Activated CD4-positive, alpha-beta T cell treated with anti-CD3 and anti-CD28 coated beads for 1 hour (primary cell): ENCODE data around the gene CCDC71.

Experiments
- DNase-seq: peaks from one replicate; pipeline ENCODE4 v3.0.0-alpha.2; 2020

CCDC71 gene

DNA sequence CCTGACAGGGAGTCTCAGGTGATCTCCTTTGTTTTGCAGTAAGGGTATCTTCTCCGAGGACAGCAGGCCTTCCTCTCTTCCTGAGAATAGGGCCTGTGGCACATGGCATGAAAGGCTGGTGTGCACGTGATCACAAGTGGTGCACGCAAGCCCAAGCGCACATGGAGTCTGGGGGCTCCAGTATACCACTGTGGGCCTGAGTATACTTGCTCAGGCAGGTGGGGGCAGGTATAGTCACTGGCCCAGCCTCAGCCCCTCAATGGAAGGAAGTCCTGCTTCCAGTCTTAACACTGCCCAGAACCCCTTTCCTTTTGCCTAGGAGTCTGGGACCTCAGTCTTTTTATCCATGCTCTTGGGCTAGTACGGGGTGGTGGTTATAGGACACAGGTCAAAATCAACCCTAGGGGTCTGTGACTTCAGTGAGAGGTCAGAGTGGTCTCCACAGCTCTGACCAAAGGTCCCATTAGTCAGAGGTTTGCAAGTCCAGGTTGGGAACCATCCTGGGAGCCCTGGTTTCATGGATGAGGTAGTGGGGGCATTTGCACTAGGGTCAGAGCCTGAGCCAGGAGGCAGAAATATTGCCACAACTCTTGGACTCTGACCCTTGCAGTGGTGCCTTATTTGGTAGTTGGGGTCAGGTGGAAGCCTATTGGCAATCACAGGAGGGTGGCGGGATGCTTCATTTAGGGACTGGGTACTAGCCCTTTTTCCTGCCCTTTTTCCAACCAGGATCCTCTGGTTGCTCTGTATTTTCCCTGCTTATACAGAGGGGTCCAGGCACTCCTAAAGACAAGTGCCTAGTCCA is 823 bp upstream of the CCDC71 start:
- DNase-seq = no peak

DNA sequence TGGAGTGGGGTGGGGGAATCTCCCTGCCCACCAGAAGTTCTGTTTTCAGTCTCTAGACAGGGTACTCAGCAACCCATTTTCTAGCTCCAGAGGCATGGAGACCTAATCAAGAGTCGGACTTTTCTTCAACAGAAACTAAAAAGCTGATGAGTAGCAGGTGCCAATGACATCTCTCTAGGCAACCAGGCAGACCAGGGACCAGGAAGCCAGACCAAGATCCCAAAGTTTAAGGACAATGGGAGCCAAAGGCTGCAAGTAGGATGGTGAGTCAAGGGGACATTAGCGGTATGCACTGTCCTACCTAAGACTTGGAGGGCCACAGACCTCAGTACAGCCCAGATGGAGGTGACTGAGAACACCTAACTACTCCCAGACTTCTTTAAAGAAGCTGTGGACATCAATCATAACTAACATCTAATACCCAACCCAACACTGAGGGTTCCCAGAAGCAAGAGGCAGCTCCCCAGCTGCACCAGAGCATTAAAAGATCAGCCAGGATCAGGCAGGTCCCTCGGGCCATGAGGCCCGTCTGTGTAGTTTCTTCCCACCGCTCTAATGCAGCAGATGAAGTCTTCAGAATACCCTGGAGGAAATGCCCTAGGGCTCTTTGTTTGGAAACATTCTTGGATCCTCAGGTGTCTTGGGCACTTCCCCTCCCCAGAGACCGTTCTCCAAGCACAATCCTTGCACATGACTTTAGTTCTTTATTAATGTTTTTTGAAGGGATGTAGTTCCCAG is 979 bp downstream of the CCDC71 start:
- no peak for DNase-seq

DNA sequence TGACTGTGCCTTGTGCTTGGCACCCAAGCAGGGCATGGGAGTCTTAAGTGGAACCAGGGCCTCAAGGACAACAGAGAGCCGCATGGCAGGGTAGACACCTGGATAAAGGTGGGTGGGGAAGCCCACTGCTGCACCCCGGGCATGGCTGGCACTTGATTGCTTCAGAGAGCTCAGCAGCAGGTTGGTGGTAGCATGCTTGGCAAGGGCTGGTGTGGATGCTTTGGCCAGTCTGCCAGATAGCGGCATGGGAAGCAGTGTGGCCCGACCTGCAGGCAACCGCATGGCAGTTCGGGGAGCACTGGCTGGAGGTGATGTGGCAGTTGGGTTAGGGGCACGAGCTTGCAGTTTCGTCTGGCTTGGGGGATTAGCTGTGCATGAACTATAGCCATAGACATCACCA is 2.5 kb downstream of the CCDC71 start:
- DNase-seq = no peak

DNA sequence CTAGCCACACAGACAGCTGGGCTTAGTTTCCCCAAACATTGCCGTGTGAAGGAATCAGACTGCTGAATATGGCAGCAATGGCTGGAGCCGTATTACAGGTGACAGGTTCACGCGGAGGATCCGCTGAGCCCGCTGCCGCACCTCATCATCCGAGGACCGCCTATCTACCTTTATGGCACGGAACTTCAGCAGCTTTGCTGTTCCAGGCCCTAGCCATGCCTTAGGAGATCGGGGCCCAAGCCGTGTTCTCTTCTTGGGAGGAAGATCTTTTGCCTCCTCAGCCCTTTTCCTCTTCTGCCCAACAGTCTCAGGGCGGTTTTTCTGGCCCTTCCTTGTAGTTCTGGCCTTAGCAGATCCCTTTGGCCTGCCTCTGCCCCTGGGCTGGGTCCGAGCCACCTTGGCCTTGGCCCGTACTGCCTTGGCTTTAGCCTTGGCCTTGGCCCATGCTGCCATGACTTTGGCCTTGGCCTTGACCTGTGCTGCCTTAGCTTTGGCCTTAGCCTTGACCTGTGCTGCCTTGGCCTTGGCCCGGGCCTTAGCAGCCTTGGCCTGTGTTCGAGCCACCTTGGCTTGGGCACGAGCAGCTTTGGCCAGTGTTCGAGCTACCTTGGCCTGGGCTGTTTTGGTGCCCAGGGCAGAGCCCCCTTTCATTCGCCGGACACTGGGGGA is 3.2 kb downstream of the CCDC71 start:
- DNase-seq = no peak

DNA sequence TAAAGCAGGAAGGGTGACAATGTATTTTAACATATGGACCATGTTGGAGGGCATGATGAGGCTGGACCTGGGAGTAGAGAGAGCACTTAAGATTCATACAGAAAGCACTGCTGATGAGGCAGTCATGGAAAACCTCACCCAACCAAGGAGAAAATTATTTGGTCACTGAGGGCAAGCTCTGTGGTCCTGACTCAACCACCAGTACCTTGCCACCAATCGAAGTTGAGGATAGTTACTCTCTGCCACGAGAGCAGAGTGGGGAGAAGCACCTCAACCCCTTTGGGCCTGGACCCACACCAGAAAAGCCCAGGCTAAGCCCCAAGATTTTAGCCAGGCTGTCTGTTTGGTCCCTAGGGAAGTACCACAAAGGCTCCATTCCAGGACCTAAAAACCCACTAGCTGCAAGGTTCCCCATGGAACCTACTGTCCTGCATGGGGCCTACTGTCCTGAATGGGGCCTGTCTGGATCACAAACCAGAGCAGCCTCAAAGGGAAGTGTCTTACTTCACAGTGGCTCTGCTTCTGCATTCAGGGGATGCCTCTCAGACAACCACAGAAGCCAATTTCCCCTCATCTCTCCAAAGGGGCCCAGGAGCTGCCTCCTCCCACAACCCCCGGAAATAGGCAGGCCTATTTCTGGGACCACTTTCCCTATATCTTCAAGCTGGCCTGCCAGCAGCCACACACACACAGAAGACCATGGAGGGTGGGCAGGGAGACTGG is 4.2 kb downstream of the CCDC71 start:
- DNase-seq = no peak

DNA sequence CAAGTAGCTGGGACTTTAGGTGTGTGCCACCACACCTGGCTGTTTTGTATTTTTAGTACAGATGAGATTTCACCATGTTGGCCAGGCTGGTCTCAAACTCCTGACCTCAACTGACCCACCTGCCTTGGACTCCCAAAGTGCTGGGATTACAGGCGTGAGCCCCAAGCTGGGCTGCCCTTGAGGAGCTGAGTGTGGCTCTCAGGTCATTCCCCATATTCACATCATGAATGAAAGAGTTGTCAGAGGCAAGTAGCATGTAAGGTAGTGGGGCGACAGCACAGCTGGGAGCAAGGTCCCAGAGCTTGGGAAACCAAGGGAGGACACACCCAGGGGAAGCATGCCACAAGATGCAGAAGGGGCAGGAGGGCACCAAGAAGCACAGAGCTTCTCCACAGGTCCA is 4.9 kb downstream of the CCDC71 start:
- no peak for DNase-seq

DNA sequence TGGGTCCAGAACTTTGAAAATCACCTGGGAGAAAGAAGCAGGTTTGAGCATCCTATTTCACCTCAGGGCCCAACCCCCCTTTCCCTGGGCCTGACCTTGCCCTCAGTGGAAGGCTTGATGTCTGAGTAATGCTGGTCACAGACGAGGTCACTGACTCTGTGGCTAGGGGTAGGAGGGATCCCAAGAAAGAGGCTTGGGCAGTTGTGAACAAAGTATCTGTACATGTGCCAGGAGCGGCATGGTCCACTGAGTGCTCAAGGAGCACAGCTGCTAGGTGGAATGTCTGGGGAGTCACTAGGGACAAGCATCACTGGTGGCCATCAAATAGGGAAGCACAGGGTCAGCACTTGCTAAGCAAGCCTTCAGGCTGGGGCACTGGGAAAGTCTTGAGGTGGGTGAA is 7.3 kb downstream of the CCDC71 start:
- no peak for DNase-seq

DNA sequence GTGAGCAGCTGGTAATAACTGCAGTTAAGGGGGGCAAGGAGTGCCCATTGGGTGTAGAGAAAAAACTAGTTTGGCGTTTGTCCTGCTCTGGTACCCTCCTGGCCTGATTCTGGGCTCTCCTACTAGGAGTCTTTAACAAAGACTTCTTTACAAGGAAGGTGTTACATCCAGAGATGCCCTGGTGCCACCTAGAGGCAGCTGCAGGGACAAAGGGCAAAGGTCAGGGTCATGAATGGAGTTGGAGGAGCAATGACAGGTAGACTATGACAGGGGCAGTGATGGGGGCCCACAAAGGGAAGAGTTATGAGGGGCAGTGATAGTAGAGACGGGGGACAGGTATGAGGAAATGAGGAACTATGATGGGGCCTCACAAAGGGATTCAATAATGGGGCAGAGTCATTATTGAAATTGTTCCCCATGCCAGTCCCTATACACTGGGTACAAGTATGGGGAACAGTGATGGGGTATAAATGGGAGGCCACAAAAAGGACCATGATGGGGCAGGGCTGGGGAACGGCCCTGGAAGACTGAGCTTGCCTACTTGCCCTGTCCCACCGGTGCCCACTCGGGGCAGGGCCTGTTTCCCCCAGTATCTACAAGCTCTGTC is 7.9 kb downstream of the CCDC71 start:
- DNase-seq = peak; percentile 49

DNA sequence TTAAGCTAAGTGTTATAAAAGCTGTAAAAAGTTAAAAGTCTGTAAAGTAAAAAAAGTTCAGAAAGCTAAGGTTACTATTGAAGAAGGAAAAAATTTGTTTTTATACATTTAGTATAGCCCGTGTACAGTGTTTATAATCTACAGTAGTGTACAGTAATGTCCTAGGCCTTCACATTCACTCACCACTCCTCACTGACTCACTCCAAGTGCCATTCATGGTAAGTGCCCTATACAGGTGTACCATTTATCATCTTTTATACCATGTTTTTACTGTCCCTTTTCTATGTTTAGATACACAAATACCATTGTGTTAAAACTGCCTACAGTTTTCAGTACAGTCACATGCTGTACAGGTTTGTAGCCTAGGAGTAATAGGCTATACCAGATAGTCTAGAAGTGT is 8.8 kb downstream of the CCDC71 start:
- no peak for DNase-seq

DNA sequence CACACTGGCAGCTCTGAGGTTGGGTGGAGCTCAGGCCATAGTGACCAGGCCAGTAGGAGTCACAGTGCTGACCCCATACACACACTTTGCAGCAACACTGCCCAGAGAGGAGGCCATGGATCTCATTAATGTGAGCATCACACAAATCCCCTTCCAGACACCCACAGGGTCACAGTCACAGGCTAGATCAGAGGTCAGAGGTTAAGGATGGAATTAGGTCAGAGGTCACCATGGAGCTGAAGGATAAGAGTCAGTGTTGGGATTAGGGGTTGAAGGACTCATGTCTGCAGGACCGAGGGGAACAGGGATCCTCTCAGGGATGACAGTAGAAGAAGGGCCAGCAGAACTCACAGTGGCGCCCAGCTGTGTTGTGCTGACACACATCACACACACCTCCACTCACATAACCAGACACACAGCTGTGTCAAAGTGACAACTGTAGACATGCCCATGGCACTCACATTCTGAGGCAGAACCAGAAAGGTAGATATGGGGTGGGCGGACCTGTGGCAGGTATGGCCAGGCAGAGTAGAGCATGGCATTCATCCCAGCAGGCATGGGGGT is 12.7 kb downstream of the CCDC71 start:
- no peak for DNase-seq

DNA sequence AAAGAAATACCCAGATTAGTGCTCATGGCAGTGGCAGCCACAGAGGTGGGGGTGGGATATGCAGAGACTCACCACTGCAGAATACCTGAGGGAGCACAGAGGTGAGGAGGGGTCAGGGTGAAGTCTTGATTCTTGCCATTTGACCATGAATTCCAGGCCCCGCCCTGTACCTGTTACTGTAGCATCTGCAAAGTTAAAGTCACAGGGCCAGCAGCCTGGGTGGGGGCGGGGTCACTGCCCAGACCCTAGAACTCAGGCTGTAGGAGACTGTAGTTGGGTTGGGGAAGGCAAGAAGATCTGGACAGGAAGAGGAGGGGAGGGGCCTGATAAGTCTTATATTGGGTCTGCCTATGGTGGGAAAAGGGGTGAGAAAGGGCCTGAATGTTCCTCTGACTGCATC is 14.5 kb downstream of the CCDC71 start:
- DNase-seq = no peak

DNA sequence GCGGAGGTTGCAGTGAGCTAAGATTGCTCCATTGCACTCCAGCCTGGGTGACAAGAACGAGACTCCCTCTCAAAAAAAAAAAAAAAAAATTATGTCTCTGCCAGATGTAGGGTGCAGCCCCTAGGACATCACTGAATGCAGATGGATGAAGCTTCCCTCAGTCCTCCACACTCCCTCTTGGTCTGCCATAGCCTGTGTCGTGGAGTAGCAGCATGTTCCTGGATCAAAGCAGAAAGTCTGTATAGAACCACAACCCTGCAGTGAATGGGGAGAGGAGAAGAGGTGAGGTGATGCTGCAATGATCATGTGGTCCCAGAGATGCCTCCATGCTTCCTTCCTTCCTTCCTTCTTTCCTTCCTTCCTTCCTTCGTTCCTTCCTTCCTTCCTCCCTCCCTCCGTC is 18.0 kb downstream of the CCDC71 start:
- DNase-seq = no peak

DNA sequence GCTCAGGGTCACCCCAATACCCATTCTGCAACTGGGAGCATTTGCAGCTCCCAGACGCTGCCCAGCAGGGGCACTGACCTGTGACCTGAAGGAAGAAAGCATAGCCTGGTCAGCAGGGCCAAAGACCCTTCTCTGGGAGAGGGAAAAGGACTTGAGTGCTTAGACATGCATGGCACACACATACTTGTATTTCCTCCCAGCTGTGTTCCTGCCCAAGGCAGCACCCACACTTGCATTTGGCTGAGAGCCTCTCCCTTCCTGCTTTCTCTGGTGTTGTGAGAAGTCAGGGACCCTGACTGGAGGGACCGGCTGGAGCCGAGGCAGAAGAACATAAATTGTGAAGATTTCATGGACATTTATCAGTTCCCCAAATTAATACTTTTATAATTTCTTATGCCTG is 26.1 kb downstream of the CCDC71 start:
- no peak for DNase-seq

DNA sequence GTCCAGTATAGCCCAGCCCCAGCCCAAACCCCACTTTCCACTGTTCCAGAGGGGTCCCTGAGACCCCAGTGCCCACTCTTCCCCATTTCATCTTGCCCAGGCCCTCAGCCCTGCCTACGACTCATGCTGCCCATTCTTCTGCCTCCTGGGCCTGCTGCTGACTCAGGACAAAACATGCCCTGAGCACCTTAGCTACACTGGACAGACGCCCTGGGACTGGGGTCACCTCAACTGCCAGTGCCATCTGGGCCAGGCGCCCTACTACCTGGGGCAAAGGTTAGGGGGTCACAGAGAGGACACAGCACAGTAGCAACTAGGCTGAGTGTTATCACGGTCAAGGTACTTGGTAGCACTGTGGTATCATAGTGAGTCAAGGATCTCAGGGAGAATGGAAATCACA is 30.6 kb downstream of the CCDC71 start:
- no peak for DNase-seq

DNA sequence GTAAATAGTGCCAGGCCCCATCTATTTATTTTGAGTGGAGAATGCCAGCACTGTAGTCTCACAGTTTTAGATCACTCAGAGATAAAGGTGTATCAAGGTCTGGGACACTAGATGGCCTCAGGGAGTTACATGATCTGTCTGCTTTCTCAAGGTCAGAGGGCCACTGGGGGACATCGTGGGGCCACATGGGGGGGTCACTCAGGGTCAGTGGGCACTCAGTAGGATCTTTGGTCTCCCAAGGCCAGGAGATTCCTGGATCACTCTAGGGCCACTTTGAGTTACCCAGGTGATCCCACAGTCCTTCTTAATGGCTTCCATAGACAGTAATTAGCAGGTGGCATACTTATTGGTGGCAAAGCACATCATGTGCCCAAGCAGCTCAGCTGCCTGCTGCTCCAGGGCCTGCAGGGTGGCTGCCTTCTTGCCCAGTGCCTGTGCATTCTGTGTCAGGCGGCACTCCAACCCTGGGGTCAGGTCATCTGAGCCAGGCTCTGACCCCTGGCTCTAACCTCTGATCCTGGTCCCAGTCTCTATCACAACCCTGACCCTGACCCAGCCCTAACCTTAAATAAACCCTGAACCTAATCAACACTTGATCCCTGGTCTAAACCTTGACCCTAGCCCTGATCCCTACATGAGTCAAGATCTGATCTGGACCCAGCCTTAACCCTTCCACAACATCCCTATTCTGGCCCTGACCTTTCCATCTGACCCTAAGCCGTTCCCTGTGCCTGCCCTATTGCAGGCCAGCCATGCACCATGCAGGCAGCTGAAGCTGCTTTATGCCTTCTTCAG is 31.5 kb downstream of the CCDC71 start:
- DNase-seq = no peak

DNA sequence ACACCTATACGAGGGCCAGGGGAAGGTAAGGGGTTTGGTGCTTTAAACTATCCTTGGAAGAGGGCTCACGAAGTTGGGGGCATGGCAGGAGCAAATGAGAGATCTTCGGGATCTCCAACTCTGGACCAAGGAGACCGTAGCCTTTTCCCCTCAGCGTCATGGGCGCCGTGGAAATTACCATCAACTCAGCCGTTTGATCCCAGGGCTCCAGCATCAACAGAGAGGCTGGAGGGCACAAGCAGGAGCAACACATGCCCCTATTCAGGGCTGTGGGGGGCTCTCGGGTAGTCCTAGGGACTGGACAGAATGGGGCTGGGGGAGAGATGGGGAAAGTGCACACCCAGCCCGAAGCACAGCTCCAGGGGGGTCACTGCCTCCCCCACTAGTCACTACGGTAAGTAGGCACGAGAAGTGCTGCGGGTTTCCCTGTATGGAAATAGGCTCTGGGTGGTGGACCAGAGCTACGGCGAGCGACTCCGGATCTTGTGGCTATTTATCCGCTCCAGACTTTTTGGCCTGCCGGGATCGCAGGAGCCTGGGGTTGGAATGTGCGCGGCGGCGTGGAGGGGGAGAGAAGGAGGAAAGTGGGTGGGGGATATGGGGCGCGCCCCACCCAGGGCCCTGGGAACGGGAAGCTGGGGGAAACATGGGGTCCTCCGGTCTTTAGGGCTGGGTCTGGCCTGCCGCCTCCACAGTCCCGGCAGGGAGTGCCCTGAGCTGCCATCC is 32.7 kb downstream of the CCDC71 start:
- no peak for DNase-seq

DNA sequence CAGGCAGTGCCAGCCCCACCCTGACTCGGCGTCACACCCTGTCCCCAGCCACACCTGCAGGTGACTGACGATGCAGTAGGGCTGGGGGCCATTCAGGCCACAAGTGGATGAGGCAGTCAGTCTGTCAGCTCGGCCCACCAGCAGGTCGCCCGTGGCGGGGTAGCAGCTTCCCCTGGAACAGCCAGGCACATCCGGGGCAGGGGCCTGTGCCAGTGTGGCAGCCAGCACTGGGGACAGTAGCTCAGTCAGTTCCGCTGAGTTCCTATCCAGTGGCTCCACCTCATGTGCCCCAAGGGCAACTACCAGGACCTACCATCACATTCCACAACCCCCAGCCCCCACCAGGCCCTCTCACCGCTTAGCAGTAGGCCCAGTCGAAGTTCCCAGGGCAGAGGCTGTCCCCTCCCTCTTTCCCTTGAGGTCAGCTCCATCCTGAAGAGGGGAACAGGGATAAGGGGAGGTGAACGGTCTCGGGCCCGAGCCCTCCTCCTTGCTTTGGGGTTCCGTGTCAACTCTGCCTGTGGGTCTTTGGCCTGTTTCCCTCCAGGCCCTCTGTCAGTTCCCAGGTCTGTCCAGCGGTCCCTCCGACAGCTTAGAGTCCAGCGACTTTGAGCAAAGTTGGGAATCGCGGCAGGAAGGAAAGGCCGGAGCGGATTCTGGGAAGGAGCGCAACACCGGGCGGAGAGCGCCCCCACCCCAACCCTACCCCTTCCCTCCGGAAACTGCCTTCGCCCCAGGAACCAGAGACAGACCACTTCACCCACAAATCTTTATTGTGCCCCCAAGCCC is 33.5 kb downstream of the CCDC71 start, which contains the start of gene LAMB2:
Gene LAMB2 (minus strand): TSS at position 614 of the 789 bp plus-strand sequence. CDS start 183 bp downstream, at position 431.
- DNase-seq = no peak

DNA sequence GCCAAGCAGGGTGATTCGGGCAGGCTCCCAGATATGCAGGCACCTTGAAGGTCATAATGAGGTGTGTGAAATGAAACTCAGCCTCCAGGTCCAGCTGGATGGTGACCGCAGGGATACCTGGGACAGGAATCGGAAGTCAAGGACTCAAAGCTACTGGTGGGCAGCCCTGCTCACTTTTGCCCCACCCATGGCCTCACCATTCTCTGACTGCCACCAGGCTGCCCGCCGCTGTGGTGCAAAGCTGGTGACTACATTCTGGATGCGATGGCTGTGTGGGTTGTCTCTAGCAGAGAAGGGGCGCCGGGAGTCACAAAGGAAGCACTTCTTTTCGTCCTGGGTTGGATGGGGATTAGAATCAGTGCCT is 34.1 kb downstream of the CCDC71 start:
- no peak for DNase-seq

DNA sequence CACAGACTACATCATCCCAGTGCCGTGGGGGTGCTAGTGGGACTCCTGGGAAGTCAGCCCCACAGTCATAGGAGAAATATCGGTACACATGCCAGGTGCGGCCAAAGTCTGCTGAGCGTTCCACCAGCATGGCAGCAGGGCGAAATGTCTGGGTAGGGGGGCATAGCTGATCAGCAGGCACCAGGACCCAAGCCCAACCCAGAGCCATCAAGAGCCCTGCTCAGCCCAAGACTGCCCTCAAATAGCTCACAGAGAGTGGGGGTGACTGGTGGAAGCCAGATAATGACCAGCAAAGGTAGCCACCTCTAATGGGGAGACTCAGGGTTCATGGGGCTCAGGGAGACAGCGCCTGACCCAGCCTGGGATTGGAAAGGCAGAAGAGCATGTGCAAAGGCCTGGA is 34.6 kb downstream of the CCDC71 start:
- no peak for DNase-seq

DNA sequence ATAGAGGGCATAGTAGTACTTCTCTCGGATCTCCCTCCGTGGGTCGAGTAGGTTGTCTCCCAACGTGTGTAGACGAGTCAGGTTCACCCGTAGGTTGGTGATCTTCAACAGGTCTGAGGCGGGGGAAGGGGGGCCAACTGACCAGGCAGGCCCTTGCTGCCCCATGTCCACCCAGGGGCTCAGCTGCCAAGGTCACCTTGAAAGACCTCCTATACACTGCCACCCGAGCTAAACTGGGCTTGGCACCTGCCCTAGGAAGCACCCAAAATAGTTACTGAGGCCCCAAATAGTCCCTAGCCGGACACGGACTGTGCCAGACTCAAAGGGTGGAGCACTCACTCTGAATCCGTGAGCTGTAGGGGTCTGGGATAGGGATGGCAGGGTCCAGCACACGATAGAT is 35.1 kb downstream of the CCDC71 start:
- DNase-seq = no peak
